Adrenal gland (tissue), 12 donors: ENCODE results near the gene ADAM10. TPM values are rescaled to one million over a fixed set of nuclear protein-coding genes. Genes with fewer than 3 reads are reported as not detected.

Experiments
- DNase-seq, 7 donors: peaks; one replicate each; pipeline ENCODE4 v3.0.0-alpha.2; 2019 to 2020
- H3K27ac ChIP-seq, 5 donors: fragments of 200-600 bp; sonication (generic) in 4 of 5; 1 replicate in 3 of 5; 2 replicates in 2 of 5; pipeline versions ENCODE4 v1.5.1 to v1.8.0; 2016 to 2020; ENCODE audit warnings: mild to moderate bottlenecking in 1 of 5
- H3K27me3 ChIP-seq: fragments of 200-600 bp; 2 replicates; pipeline ENCODE4 v1.8.0; 2021
- H3K36me3 ChIP-seq, 2 donors: fragments of 200-600 bp; replicated peaks in 1 of 2; 1 replicate in 1 of 2; 2 replicates in 1 of 2; pipeline versions ENCODE4 v1.5.1 to v1.8.0; 2018 to 2022
- H3K4me1 ChIP-seq, 2 donors: fragments of 200-600 bp; replicated peaks in 1 of 2; 1 replicate in 1 of 2; 2 replicates in 1 of 2; pipeline versions ENCODE4 v1.5.1 to v1.8.0; 2018 to 2021
- H3K4me3 ChIP-seq, 4 donors: fragments of 200-600 bp; sonication (generic) in 3 of 4; one replicate each; pipeline ENCODE4 v1.5.1; 2016 to 2018
- H3K9me3 ChIP-seq, 3 donors: fragments of 200-600 bp; sonication (generic) in 1 of 3; replicated peaks in 1 of 3; 1 replicate in 2 of 3; 2 replicates in 1 of 3; pipeline versions ENCODE4 v1.5.1 to v1.8.0; 2016 to 2021
- POLR2A ChIP-seq, 2 donors: fragments of 450-650 bp; IDR thresholded peaks; one replicate each; pipeline ENCODE4 v1.6.1; 2017; ENCODE audit warnings: antibody characterized with exemption in 2 of 2, mild to moderate bottlenecking in 2 of 2, moderate library complexity in 1 of 2
- WGBS, 4 donors: extraction: QIAGEN DNeasy Blood & Tissue Kit in 2 of 4; methylation state at CpG; one replicate each; pipeline versions ENCODE4 v1.1.5 to v1.1.7; 2013 to 2017; 5-methylcytosine and 5-hydroxymethylcytosine counted together
- intact Hi-C, 2 donors: fragments of 100-400 bp; cut with DNase I; formaldehyde crosslinking; loops; one replicate each; pipeline versions ENCODE4 v1.14.1 to v1.15.0; 2022 to 2023
- polyA plus RNA-seq, 3 donors: library from polyadenylated mRNA; stranded (reverse); fragments of 200-250 nt in 2 of 3; fragments of 350-450 nt in 1 of 3; fragmentation: Illumina TruSeq in 1 of 3; extraction: RNeasy Lipid Tissue Mini Kit (QIAGEN cat#74804) in 1 of 3; gene quantifications; one replicate each; pipeline ENCODE4 v1.2.3, GENCODE V29; 2013 to 2014
- total RNA-seq, 9 donors: library from RNA; depleted of rRNA in 4 of 9; stranded (reverse); fragments of >200 nt in 4 of 9; fragments of 120-200 nt in 1 of 9; fragmentation: NEBNext Ultra II Directional in 1 of 9; extraction: Animal tissue kit (Norgen Biotek cat#: 25700) in 1 of 9; gene quantifications; one replicate each; pipeline versions ENCODE4 v1.1.0 to v1.2.4, GENCODE V29; 2013 to 2023
- TF ChIP-seq, protein P1 (sequence below), 6 experiments: fragments of 450-650 bp in 4 of 6; fragments of 200-600 bp in 2 of 6; sonication (generic) in 1 of 6; IDR thresholded peaks; 1 replicate in 5 of 6; 2 replicates in 1 of 6; pipeline versions ENCODE4 v1.5.1 to v1.8.0; 2016 to 2021; ENCODE audit warnings: antibody characterized with exemption in 6 of 6, mild to moderate bottlenecking in 2 of 6, moderate library complexity in 1 of 6
- donor health status: healthy with polysubstance abuse.
- donor health status: Bipolar disorder and iron deficiency.
- donor health status: DM: yes; HTN: yes; CAD: no.
- donor health status: DM: no; HTN: no; CAD: no.
- donor health status: DM: no; HTN: no; CAD: no.
- donor health status: DM: yes; HTN: yes; CAD: no.

The ADAM10 gene
- total and polyA plus RNA-seq, 12 donors, result 6.2 to 97.9 (median 50.7) TPM

DNA sequence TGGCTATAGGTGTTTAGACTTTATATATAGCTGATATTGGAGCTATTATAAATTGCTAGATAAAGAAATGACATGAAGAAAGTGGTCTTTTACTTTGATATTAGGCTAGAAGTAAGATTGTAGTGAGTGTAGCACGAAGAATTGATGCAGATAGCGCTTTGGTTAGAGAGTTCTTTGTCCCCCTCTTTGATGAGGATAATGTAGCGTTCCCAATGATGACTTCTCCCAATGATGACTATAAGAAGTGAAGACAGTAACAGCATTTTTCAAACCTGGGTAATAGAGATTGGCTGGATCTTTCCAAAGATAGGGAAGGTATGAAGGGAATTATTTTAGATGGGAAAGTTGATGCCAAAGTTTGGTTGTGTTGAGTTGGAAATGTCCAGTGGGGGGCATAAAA lies 25.9 kb upstream of the ADAM10 start:
- H3K4me1 ChIP-seq, result peaks cover 18 to 36% of the 10 kb centered on the region in 2 donors
- 95 to 97% (median 96%) methylated on average over 3 of the region's 3 CpGs for WGBS, 4 donors
- H3K27me3 ChIP-seq, result no peaks in the 10 kb centered on the region
- H3K36me3 ChIP-seq, result no peaks in the 10 kb centered on the region
- TF ChIP-seq, protein P1, sequence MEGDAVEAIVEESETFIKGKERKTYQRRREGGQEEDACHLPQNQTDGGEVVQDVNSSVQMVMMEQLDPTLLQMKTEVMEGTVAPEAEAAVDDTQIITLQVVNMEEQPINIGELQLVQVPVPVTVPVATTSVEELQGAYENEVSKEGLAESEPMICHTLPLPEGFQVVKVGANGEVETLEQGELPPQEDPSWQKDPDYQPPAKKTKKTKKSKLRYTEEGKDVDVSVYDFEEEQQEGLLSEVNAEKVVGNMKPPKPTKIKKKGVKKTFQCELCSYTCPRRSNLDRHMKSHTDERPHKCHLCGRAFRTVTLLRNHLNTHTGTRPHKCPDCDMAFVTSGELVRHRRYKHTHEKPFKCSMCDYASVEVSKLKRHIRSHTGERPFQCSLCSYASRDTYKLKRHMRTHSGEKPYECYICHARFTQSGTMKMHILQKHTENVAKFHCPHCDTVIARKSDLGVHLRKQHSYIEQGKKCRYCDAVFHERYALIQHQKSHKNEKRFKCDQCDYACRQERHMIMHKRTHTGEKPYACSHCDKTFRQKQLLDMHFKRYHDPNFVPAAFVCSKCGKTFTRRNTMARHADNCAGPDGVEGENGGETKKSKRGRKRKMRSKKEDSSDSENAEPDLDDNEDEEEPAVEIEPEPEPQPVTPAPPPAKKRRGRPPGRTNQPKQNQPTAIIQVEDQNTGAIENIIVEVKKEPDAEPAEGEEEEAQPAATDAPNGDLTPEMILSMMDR (IDR thresholded peaks at IDR 0.05), result no peak
- no peak for TF ChIP-seq POLR2A (IDR thresholded peaks at IDR 0.05)
- H3K9me3 ChIP-seq, result no peaks in the 10 kb centered on the region
- no peak overlapping the region for H3K4me3 ChIP-seq
- intact Hi-C loops, result loop anchor here in 1 of 2 donors (10.0 kb wide), 1 partner anchor 149 kb away; no protein-coding TSS in a partner anchor
- no peak for DNase-seq
- no peak overlapping the region for H3K27ac ChIP-seq

GRCh38 chr15:58773024-58773423 lies 23.5 kb upstream of the ADAM10 start:
- no peaks in the 10 kb centered on the region for H3K9me3 ChIP-seq
- intact Hi-C loops, result loop anchor here in 1 of 2 donors (10.0 kb wide), 1 partner anchor 152 kb away; no protein-coding TSS in a partner anchor
- peak overlapping the region in 1 of 4 donors; percentile 86 for H3K4me3 ChIP-seq
- peaks cover 24 to 43% of the 10 kb centered on the region in 2 donors for H3K4me1 ChIP-seq
- H3K27me3 ChIP-seq, result no peaks in the 10 kb centered on the region
- TF ChIP-seq, protein P1 (IDR thresholded peaks at IDR 0.05), result no peak
- no peak for TF ChIP-seq POLR2A (IDR thresholded peaks at IDR 0.05)
- DNase-seq, result no peak
- H3K27ac ChIP-seq, result no peak overlapping the region
- WGBS, 4 donors, result 86 to 93% (median 90%) methylated on average over 4 of the region's 4 CpGs
- no peaks in the 10 kb centered on the region for H3K36me3 ChIP-seq

GRCh38 chr15:58771621-58772250 lies 22.2 kb upstream of the ADAM10 start:
- H3K9me3 ChIP-seq, result no peaks in the 10 kb centered on the region
- no peaks in the 10 kb centered on the region for H3K36me3 ChIP-seq
- peak overlapping the region; percentile 75 to 98 (median 98) for H3K27ac ChIP-seq
- 0 to 1% (median 0%) methylated on average over 1 to 40 of the region's 40 CpGs for WGBS, 4 donors
- peak overlapping the region; percentile 37 to 91 (median 84) for H3K4me3 ChIP-seq
- H3K4me1 ChIP-seq, result peaks cover 24 to 38% of the 10 kb centered on the region in 2 donors
- intact Hi-C loops, result loop anchor here in 1 of 2 donors (10.0 kb wide), 1 partner anchor 153 kb away; no protein-coding TSS in a partner anchor
- H3K27me3 ChIP-seq, result no peaks in the 10 kb centered on the region
- peak; percentile 65 to 83 (median 73) for DNase-seq
- no peak for TF ChIP-seq POLR2A (IDR thresholded peaks at IDR 0.05)
- TF ChIP-seq, protein P1 (IDR thresholded peaks at IDR 0.05), result no peak

GRCh38 chr15:58770857-58771620 lies 21.5 kb upstream of the ADAM10 start, which contains the start of gene MINDY2:
Gene MINDY2 (plus strand): TSS chr15:58771302. CDS start chr15:58771396, 94 bp downstream.
- intact Hi-C loops, result loop anchor here in 1 of 2 donors (10.0 kb wide), 1 partner anchor 154 kb away; no protein-coding TSS in a partner anchor
- peaks cover 24 to 38% of the 10 kb centered on the region in 2 donors for H3K4me1 ChIP-seq
- H3K4me3 ChIP-seq, result peak within 1 kb of the TSS; percentile 37 to 91 (median 84)
- TF ChIP-seq, protein P1 (IDR thresholded peaks at IDR 0.05), result peak in 4 of 6 experiments; percentile 20 to 36 (median 28)
- TF ChIP-seq POLR2A (IDR thresholded peaks at IDR 0.05), result peak; percentile 86 to 99
- 0% methylated on average over 1 to 75 of the region's 75 CpGs for WGBS, 4 donors
- no peaks in the 10 kb centered on the region for H3K27me3 ChIP-seq
- no peaks in the 10 kb centered on the region for H3K36me3 ChIP-seq
- peak; percentile 97 to 99 (median 98) for DNase-seq
- no peaks in the 10 kb centered on the region for H3K9me3 ChIP-seq
- peak within 1 kb of the TSS; percentile 75 to 98 (median 98) for H3K27ac ChIP-seq
